CD4-positive, alpha-beta T cell treated with Interleukin-15 for 1 hour (primary cell): ENCODE results near the gene RASSF8.

Experiments used
- DNase-seq: peaks from one replicate; pipeline ENCODE4 v3.0.0-alpha.2; 2020

Gene RASSF8

GRCh38 chr12:26068503-26068902 lies 110.0 kb downstream of the RASSF8 start:
- DNase-seq: no peak

GRCh38 chr12:26069796-26070195 lies 111.3 kb downstream of the RASSF8 start:
- no peak for DNase-seq

- DNase-seq: no peak
These were observed 119.6 kb downstream of the RASSF8 start for GRCh38 chr12:26077915-26078702.

- DNase-seq: no peak
These were observed 122.4 kb downstream of the RASSF8 start for GRCh38 chr12:26080911-26081310.

- no peak for DNase-seq
These were observed 128.5 kb downstream of the RASSF8 start for GRCh38 chr12:26086936-26087335.

- DNase-seq: no peak
These were observed 130.5 kb downstream of the RASSF8 start for GRCh38 chr12:26088998-26089397.

GRCh38 chr12:26090836-26091510 lies 132.5 kb downstream of the RASSF8 start:
- DNase-seq: no peak

GRCh38 chr12:26091822-26092221 lies 133.3 kb downstream of the RASSF8 start:
- DNase-seq: no peak

- DNase-seq: no peak
These were observed 134.0 kb downstream of the RASSF8 start for GRCh38 chr12:26092346-26093105.

GRCh38 chr12:26095186-26095585 lies 136.7 kb downstream of the RASSF8 start:
- no peak for DNase-seq

GRCh38 chr12:26096036-26096435 lies 137.6 kb downstream of the RASSF8 start:
- no peak for DNase-seq

GRCh38 chr12:26097046-26097878 lies 138.8 kb downstream of the RASSF8 start:
- peak; percentile 52 for DNase-seq

- DNase-seq: no peak
These were observed 142.3 kb downstream of the RASSF8 start for GRCh38 chr12:26100666-26101349.

GRCh38 chr12:26101350-26101734 lies 142.9 kb downstream of the RASSF8 start:
- DNase-seq: no peak

GRCh38 chr12:26101763-26102162 lies 143.3 kb downstream of the RASSF8 start:
- no peak for DNase-seq

- DNase-seq: no peak
These were observed 144.5 kb downstream of the RASSF8 start for GRCh38 chr12:26102953-26103352.

GRCh38 chr12:26106347-26106746 lies 147.9 kb downstream of the RASSF8 start:
- DNase-seq: no peak

GRCh38 chr12:26108915-26109314 lies 150.4 kb downstream of the RASSF8 start:
- DNase-seq: no peak

GRCh38 chr12:26109343-26109881 lies 150.9 kb downstream of the RASSF8 start:
- no peak for DNase-seq

GRCh38 chr12:26112232-26112631 lies 153.8 kb downstream of the RASSF8 start:
- no peak for DNase-seq

GRCh38 chr12:26112703-26113147 lies 154.2 kb downstream of the RASSF8 start:
- no peak for DNase-seq

GRCh38 chr12:26113181-26113654 lies 154.7 kb downstream of the RASSF8 start:
- no peak for DNase-seq
